Adrenal gland (tissue), 5 donors: ENCODE results near the gene FDX2.

Experiments used
- CTCF ChIP-seq, 6 experiments: fragments of 450-650 bp in 4 of 6; fragments of 200-600 bp in 2 of 6; sonication (generic) in 1 of 6; IDR thresholded peaks; 1 replicate in 5 of 6; 2 replicates in 1 of 6; pipeline versions ENCODE4 v1.5.1 to v1.8.0; 2016 to 2021; ENCODE audit warnings: antibody characterized with exemption in 6 of 6, mild to moderate bottlenecking in 2 of 6, moderate library complexity in 1 of 6
- POLR2A ChIP-seq, 2 donors: fragments of 450-650 bp; IDR thresholded peaks; one replicate each; pipeline ENCODE4 v1.6.1; 2017; ENCODE audit warnings: antibody characterized with exemption in 2 of 2, mild to moderate bottlenecking in 2 of 2, moderate library complexity in 1 of 2
- donor health status: DM: no; HTN: no; CAD: no.

GRCh38 chr19:10365518-10365917, 49.7 kb upstream of the FDX2 start:
- TF ChIP-seq POLR2A (IDR thresholded peaks at IDR 0.05) (no peak), CTCF (IDR thresholded peaks at IDR 0.05) (no peak)
